Measurements from ENCODE around the gene USP13. TPM values are rescaled to one million over a fixed set of nuclear protein-coding genes. Genes with fewer than 3 reads are reported as not detected.
A peak's percentile ranks its signal among the peaks of the same experiment; 100 is the strongest.

Gene USP13
- total RNA-seq, 6 experiments from 2014 or later, result 17.1 to 25.0 (median 21.5) TPM

GRCh38 chr3:179833294-179833693 lies 180.5 kb downstream of the USP13 start:
- peaks cover 1% of the 10 kb centered on the region for H3K27me3 Mint-ChIP-seq (ENCODE audit: insufficient read depth)
- DNase-seq, result no peak
- no peak for TF ChIP-seq CTCF (IDR thresholded peaks at IDR 0.05)
- H3K4me3 Mint-ChIP-seq, result no peak overlapping the region
- no peaks in the 10 kb centered on the region for H3K36me3 Mint-ChIP-seq (ENCODE audit: low read depth)
- H3K4me1 Mint-ChIP-seq (ENCODE audit: low read depth), result 0 out of 2 replicates have a peak, but pooled peaks cover 4% of the 10 kb centered on the region
- no peaks in the 10 kb centered on the region for H3K9me3 Mint-ChIP-seq
- no peak overlapping the region for H3K27ac Mint-ChIP-seq

GRCh38 chr3:179837374-179837773 lies 184.5 kb downstream of the USP13 start:
- Mint-ChIP-seq H3K4me3 (no peak overlapping the region), H3K4me1 (ENCODE audit: low read depth) (peaks cover 12% of the 10 kb centered on the region), H3K27ac (no peak overlapping the region), H3K27me3 (ENCODE audit: insufficient read depth) (peaks cover 1% of the 10 kb centered on the region; the same call in 1 of the 2 replicates), H3K36me3 (ENCODE audit: low read depth) (no peaks in the 10 kb centered on the region), H3K9me3 (no peaks in the 10 kb centered on the region)
- TF ChIP-seq CTCF (IDR thresholded peaks at IDR 0.05), result peak; percentile 42
- peak; percentile 3 for DNase-seq

Other genes starting within 250 kb of the USP13 start
- gene GNB4, start 201.6 kb upstream of the USP13 start, total RNA-seq (2021; fragmentation: NEBNext Ultra II Directional; extraction: Animal tissue kit (Norgen Biotek cat#: 25700)), result 10 to 100 TPM; 40.8 to 51.0 (median 46.3) TPM
- gene ACTL6A, start 90.1 kb upstream of the USP13 start, total RNA-seq (2021; fragmentation: NEBNext Ultra II Directional; extraction: Animal tissue kit (Norgen Biotek cat#: 25700)), result 10 to 100 TPM; 39.6 to 64.6 (median 59.4) TPM
- 10 to 100 TPM; 49.4 to 59.7 (median 56.0) TPM for gene MRPL47, start 48.4 kb upstream of the USP13 start, total RNA-seq (2021; fragmentation: NEBNext Ultra II Directional; extraction: Animal tissue kit (Norgen Biotek cat#: 25700))
- 100 to 1,000 TPM in 4 of 6 experiments, 10 to 100 TPM in 2; 91.3 to 114 (median 102) TPM for gene NDUFB5, start 48.2 kb upstream of the USP13 start, total RNA-seq (2021; fragmentation: NEBNext Ultra II Directional; extraction: Animal tissue kit (Norgen Biotek cat#: 25700))